ENCODE results near the gene HNRNPLL.

DNA sequence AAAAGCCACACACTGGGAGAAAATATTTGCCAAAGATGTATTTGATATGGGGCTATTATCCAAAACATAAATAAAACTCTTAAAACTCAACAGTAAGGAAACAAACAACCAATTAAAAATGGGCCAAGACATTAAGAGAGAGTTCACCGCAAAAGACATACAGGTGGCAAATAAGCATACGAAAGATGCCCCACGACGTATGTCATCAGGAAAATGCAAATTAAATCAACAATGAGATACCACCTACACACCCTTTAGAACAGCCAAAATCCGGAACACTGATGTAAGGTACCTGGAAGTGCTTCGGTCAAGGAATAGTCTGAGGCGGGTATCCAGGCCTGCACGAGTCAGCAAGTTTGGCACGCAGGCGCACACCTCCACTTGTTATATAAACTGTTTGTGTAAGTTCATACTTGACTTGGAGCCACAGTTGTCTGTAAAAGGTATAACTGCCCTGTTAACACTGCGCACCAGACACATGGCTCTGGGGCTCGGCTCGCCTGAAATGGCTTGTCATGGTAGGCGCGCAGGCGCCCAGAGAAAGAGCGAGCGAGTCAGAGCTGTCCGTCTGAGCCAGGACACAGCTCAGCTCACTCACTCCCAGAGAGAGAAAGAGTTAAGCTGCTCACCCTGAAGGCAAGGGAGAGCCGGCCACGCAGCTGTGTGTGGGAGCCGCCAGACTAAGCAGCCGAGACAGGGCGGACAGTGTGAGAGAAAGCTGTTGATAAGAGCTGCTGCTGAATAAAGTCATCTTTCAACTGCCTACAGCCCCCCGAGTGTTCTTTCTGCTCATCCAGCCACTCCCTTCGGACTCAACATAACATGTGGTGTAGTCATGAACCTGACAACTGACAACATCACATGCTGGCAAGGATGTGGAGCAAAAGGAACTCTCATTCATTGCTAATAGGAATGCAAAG, 87.3 kb downstream of the HNRNPLL start:
- TF ChIP-seq CTCF (IDR thresholded peaks at IDR 0.05) (no peak), ZFX (IDR thresholded peaks at IDR 0.05; ENCODE audit: borderline replicate concordance) (no peak)
